ENCODE measurements around the gene SLC41A1.

- TF ChIP-seq CTCF (conservative IDR thresholded peaks at IDR 0.05; ENCODE audit: low read depth, low read length) (no peak), EZH2 (IDR thresholded peaks at IDR 0.05; ENCODE audit: borderline replicate concordance, low read depth, low read length, poor library complexity, severe bottlenecking) (no peak)
Measured at GRCh38 chr1:205852969-205853368, 40.0 kb upstream of the SLC41A1 start.

Measured in A673 (cell line).